LNCAP (cell line): ENCODE data around the gene APBB2.

Source experiments
- CTCF ChIP-seq: fragments of 450-650 bp; IDR thresholded peaks from 2 replicates; pipeline ENCODE4 v1.5.1; 2017; ENCODE audit warnings: mild to moderate bottlenecking

The APBB2 gene

DNA sequence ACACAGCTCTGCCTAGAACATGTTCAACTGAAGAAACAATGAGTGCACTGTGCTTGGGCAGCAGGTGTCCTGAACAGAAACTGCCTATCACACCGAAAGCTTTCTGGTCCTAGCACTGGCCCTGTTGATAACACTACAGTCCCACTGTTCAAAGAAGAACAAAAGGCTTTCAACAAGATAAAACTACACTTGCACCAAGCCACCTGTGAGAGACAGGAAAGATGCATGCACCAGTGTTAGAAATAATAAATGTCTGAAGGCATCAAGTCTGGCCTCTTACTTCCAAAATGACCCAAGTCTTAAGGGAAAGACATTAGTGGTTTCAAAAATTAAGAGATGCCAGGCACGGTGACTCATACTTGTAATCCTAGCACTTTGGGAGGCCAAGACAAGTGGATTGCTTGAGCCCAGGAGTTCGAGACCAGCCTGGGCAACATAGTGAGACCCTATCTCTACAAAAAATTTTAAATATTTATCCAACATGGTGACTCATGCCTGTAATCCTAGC lies 68.7 kb downstream of the APBB2 start:
- TF ChIP-seq CTCF, result no peak

DNA sequence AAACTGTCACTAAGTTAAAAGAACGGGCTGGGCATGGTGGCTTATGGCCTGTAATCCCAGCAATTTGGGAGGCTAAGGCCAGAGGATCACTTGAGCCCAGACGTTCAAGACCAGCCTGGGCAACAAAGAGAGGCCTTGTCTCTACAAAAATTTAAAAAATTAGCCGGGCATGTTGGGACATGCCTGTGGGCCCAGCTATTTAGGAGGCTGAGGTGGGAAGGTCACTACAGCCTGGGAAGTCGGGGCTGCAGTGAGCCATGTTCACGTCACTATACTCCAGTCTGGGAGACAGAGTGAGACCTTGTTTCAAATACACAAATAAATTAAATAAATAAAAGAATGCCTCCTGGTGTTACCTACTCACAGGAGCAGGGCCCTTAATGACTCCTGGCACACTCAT lies 69.5 kb downstream of the APBB2 start:
- no peak for TF ChIP-seq CTCF

DNA sequence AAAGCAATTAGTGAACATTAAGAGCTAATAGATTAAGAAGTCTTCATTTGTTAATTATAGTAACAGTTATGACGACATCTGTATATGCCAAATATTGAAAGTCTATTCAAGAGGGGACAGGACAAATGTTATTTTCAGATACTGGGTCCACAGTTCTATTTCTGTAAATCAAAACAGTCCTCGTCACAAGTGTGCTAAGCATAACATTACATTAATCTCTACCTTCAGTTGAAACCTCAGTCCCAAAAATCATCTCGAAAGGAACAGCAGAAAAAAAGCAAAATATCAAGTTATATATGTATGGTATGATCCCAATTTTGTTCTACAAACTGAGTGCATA lies 70.3 kb downstream of the APBB2 start:
- TF ChIP-seq CTCF, result no peak

DNA sequence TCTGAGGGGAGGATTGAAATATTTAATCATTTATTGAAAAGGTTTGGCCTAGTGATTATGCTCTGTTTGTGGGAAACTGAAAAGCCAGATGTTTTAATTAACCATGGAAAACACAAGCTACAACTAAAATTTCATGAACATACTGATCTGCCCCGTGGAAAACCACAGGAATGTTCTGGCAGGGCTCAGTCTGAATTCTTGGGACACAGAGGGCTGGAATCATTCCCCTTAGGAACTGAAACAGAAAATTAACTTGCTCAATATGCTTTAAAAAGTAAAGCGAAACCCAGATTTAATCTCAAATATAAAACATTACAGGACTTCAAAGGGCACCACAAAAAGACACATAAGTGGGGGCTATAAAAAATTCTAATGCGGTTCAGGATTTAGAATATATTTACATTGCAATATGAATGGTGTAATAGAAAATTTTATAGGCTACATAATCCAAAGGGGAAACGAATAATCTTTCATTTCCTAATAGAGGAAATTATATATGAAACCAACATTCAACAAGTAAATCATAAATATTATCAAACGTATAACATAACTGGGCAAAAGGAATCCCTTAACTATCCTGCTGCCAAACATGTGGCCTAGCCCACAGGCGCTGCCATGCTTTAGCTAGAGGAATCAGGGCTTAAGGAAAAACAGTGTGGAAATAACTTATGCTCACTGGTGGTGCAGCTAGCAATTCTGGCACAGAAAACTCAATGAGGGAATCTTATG lies 70.9 kb downstream of the APBB2 start:
- TF ChIP-seq CTCF, result no peak

DNA sequence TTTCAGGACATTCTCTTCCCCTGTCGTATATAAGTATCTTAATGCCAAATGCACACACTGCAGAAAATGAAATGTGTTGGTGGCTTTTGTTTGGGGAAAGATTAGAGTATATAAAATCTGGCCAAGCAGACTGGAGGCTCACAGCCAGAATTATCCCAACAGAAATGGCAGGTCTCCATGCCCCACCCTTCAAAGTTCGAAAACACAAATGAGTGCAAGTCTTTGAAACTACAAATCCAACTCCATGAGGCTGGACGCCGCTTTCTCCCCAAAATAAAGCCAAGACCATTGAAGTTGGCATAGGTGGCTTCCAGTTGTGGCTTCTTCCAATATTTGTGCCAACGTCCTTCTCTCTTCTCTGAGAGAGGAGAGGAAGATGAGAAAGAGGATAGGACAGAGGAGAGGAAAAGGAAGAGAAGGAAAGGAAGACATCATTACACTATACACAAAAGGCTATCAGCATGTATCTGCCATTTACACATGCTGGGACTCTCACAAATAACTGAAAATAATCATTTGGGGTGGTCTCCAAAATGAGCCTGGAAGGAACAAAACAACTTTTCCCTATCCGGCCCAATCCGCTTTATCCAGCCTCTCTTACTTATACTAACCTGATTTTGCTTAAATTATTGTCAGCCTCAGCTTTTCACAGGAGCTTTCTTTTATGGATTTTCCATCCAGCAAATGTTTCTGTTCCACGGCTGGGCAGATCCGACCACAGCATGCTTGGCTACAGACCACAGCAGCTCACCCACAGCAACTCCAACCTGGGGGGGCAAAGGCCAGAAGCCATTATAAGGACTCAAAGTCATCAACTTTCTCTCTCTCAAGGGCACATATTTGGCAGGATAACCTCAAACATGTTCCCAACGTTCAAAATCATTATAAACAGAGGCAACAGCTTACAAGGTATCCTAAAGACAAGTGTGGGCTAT lies 71.7 kb downstream of the APBB2 start:
- no peak for TF ChIP-seq CTCF

DNA sequence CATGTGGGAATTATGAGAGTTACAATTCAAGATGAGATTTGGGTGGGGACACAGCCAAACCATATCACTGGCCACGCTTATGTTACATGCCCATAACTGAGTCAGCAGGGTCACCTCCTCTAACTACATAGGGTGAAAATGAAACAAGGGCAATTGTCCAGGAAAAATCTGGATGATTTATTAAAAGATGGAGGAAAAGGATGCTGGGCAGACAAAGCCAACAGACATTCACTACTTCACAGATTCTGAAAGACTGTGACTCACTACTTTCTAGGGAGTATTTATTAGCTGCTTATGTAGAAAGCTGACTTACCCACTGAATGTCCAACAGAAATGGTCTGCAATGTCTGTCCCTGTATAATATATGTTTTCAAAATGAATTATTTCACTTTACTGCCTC lies 72.4 kb downstream of the APBB2 start:
- no peak for TF ChIP-seq CTCF

DNA sequence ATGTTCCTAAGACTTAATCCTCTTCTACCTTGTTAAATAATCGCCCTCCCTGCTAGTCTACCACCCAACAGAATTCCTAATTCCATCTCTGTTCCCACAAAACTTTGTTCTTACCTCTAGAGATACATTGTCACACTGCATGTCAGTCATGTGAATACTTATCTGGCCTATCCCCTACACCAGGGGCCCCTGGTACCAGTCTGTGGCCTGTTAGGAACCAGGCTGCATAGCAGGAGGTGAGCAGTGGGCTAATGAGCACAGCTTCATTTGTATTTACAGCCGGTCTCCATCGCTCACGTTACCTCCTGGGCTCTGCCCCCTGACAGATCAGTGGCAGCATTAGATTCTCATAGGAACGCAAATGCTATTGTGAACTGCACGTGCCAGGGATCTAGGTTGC lies 73.9 kb downstream of the APBB2 start:
- TF ChIP-seq CTCF, result no peak
